GM21423 (cell line): Measurements from ENCODE around the gene TIMM8B.
"Not testable (repeated sequence)": the region's sequence is repeated elsewhere in the genome, so short reads cannot be mapped to it uniquely, and the experiment has no call there.

Source experiments
- ATAC-seq: cut with Tn5 transposase; IDR thresholded peaks from one replicate; pipeline ENCODE4 v1.9.1; 2021; ENCODE audit warnings: mild to moderate bottlenecking, moderate library complexity; ENCODE audit not compliant: unreplicated experiment

The TIMM8B gene

DNA sequence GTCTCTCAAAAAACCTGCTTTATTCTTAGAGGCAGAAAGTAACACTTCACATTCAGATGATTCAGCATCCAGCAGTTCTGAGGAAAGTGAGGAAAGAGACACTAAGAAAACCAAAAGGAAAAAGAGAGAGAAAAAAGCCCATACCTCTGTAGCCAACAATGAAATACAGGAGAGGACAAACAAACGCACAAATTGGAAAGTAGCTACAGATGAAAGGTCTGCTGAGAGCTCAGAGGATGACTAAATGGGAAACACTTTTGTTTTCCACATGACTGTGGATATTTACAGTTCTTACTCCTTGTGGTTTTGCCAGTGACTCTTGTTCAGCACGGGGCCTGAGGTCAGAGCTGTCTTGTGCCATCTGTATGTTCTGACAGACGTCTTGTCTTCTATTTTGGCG is 3.8 kb downstream of the TIMM8B start:
- no peak for ATAC-seq

DNA sequence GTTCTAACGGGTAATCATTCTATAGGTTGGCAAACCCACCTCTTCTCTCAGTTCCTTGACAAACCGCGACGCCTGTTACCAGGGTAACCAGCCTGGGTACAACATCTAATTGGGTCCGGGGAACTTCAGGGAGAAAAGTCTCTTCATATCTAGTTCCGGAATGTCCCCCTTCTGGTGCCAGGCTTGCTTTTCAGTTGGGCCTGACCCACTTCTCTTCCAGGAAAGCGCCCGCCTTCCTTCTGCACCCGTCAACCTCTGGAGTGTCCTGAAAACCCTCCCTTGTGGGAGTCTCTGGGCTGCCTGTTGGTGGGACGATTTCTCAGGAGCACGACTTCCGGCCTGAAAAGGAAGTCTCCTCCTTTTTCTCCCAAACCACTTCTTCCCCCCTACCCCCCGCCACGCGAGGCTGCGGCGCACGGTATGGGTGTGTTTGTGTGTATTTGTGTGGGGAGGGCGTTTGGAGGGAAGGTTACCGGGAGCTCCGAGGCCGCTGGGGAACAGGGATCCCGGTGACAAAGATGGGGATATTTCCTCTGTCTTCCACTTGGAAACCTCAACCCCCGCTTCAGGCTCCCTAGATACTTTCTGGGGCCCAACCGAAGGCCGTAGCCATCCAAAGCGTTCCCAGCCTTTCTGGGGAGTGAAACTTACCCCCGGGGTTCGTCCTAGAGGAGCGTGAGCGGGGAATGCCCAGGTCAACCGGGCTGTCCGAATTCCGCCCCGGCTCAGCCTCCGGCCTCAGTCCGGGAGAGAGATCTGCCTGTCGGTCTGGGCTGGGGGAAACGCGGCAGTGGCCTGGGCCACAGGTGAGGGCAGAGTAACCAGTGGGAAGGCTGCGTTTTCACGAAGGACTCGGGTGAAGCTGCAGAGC is 12.4 kb downstream of the TIMM8B start, which contains the start of the genes NKAPD1 and PIH1D2:
Gene NKAPD1, plus strand, starts transcription at position 359 of the 871 bp plus-strand sequence. CDS start 1,276 bp downstream, outside the sequence.
Gene PIH1D2, minus strand, starts transcription at position 77 of the 871 bp plus-strand sequence. CDS start 843 bp downstream, outside the sequence.
- peak; percentile 92 for ATAC-seq

- ATAC-seq: no peak
Observed at GRCh38 chr11:112062923-112063322, 23.6 kb downstream of the TIMM8B start.

- no peak for ATAC-seq
Observed at GRCh38 chr11:112058103-112058502, 28.5 kb downstream of the TIMM8B start.

GRCh38 chr11:112057170-112057569 is 29.4 kb downstream of the TIMM8B start:
- no peak for ATAC-seq

- no peak for ATAC-seq
Observed at GRCh38 chr11:112051768-112052167, 34.8 kb downstream of the TIMM8B start.

DNA sequence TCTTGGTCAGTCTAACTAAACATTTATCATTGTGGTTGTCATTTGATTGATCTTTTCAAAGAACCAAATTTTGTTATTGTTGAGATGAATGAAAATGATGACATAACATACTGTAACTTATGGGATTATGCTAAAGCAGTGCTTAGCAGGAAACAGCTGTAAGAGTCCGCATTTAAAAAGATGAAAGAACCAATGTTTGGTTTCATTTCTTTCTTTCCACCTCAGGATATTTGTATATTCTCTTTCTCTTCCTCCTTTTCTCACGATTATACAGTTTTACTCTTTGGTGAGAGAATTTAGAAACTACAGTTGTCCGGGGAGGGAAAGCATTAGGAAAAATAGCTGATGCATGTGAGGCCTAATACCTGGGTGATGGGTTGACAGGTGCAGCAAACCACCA is 35.8 kb downstream of the TIMM8B start:
- peak; percentile 88 for ATAC-seq

GRCh38 chr11:112049777-112050176 is 36.8 kb downstream of the TIMM8B start:
- ATAC-seq: no peak

GRCh38 chr11:112048256-112048655 is 38.3 kb downstream of the TIMM8B start:
- ATAC-seq: not testable (repeated sequence)

- ATAC-seq: not testable (repeated sequence)
Observed at GRCh38 chr11:112046647-112047046, 39.9 kb downstream of the TIMM8B start.

DNA sequence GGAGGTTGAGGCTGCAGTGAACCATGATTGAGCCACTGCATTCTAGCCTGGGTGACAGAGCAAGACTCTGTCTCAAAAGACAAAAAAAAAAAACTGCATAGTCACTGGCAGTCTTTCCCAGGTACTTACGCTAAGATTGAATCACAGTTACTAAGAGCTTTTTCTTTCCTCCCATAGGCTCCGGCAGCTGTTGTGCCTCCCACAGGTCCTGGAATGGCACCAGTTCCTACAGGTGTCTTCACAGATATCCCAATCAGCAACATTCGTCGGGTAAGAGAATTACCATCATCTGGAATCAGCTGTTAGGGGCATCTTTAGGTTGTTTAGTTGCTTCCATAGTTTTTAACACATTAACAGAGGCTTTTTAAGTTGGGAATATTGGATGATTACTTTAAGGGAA is 41.6 kb downstream of the TIMM8B start:
- ATAC-seq: no peak

DNA sequence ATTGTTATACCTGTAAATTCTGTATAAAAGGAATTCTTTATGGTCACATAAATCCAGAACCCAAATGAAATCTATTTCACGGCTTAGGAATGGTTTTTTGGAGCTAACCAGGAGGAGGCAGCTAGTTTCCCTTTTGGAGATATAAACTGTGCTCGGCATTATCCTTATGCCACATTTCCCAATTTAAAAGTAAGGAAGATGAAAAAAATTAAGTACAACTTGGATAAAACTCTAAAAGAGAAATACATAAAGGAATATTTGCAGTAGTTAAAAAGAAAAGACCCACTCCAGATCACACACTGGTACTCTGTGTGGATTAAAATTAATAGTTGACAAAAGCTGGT is 43.6 kb downstream of the TIMM8B start:
- no peak for ATAC-seq

- no peak for ATAC-seq
Observed at GRCh38 chr11:112042161-112042960, 44.2 kb downstream of the TIMM8B start.

DNA sequence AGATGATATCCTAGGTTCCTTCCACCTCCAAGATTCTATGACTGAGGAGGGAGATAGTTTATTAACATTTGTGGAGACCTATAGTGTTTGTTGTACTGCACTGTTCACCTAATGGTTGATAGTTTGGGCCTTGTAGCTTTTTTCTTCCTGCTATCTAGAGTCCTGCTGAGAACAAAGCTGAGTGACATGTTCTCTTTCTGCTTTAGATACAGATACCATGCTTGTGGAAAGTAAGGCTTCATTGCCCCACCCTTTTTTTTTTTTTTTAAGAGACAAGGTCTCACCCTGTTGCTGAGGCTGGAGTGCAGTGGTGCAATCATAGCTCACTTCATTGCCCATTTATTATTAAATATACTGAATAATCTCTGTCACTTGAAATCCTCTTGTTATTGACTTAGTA is 49.0 kb downstream of the TIMM8B start:
- no peak for ATAC-seq
